ENCODE measurements around the gene IL1F10.

Gene IL1F10

GRCh38 chr2:113058998-113059960 is 8.5 kb upstream of the IL1F10 start, which contains the start of gene IL36RN:
Gene IL36RN, plus strand, starts transcription at chr2:113059198. Its CDS starts 241 bp downstream, at chr2:113059439.
- DNase-seq (ENCODE audit: low read depth): no peak

DNA sequence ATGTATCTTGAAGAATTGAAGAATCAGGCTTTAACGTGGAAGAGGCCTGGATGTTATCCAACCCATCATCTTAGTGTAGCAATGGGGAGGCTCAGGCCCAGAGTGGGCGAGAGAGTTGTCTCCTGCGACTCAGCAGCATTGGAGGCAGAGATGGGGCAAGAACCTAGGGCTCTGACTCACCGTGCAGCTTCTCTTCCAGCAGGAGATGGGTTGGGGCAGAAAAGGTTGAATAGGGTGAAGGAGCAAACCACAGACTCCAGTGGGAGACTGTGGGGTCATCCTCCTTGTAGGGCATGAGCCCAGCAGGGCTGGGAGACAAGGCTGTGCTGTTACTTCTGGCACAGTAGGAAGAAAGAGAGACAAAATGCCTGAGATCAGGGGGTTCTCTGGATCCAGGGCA is 7.4 kb upstream of the IL1F10 start:
- DNase-seq (ENCODE audit: low read depth): no peak

GRCh38 chr2:113060796-113061195 is 7.0 kb upstream of the IL1F10 start:
- DNase-seq (ENCODE audit: low read depth): no peak

DNA sequence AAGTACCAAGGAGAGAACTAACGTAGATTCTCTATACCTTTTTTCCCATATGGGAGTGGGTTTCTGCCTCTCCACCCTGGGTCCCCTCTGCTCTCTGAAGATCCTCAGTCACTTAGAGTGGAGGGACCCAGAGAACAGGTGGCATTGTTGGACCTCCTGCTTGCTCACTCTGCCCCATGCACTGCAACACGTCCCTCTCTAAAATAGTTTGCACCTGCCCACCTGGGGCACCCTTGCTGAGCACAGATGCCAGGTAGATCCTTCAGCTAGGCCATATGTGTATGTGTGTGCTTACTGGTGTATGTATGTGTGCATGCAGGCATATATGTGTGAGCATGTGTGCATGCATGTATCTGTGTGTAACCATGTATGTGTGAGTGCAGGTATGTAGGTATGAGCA is 6.5 kb upstream of the IL1F10 start:
- DNase-seq (ENCODE audit: low read depth): no peak

DNA sequence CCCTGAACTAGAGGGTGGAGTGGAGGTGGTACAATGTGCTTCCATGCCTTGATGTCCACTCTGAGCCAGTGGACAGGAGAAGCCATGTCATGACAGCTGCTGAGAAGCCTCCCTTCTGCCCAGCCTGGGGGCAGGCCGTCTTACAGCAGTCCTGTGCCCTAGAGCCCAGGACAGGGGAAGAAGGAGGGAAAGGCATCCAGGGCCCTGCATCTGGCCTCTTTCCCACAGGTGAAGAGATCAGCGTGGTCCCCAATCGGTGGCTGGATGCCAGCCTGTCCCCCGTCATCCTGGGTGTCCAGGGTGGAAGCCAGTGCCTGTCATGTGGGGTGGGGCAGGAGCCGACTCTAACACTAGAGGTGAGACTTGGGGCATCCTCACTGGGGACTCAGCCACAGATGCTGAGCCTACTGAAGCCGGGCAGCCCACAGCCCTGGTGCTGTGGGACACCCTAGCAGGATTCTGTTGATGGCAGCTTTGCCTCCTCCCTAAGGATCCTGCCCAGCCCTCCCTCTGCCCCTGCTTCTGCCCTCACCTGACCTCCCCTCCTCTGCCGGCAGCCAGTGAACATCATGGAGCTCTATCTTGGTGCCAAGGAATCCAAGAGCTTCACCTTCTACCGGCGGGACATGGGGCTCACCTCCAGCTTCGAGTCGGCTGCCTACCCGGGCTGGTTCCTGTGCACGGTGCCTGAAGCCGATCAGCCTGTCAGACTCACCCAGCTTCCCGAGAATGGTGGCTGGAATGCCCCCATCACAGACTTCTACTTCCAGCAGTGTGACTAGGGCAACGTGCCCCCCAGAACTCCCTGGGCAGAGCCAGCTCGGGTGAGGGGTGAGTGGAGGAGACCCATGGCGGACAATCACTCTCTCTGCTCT is 5.6 kb upstream of the IL1F10 start:
- DNase-seq (ENCODE audit: low read depth): no peak

GRCh38 chr2:113064281-113064680 is 3.5 kb upstream of the IL1F10 start:
- DNase-seq (ENCODE audit: low read depth): no peak

DNA sequence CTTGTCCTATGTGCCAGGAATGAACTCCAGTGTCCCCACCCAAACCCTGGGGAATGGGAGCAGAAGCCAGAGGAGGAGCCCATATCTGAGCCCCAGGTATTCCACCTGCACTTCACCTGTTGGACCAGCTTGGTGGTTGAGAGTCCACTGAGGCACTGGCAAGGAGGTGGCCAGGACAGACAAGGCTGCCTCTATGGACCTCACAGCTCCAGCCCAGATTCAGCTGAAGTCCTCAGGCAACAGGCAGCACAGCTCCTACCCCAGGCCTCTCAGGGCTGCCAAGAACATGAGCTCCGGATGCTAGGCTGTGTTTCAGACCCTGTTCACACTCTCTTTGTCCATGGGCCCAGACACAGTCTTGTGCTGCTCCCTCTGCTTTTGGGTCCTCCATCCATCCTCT is 2.9 kb upstream of the IL1F10 start:
- DNase-seq (ENCODE audit: low read depth): no peak

DNA sequence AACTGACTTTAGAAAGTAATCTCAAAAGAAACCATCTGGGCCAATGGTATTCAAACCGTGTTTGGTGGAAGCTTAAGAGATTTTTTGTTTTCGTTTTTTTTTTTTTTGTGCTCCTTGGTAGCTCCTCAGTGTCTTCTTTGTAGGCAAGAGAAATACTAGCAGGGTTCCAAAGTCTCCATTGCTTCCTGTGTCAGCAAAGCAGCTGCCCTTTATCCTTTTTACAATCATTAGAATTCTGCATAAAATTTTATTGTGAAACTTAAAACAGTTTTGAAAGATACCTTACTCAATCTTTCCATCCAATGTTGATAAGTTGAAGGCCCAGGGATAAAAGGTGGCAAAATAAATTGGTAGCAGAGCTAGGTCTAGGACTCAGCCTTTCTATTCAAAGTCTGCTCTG is 479 bp downstream of the IL1F10 start:
- DNase-seq (ENCODE audit: low read depth): no peak

- DNase-seq (ENCODE audit: low read depth): no peak
Measured at GRCh38 chr2:113068706-113069485, 1.1 kb downstream of the IL1F10 start.

GRCh38 chr2:113069676-113070605 is 2.2 kb downstream of the IL1F10 start:
- DNase-seq (ENCODE audit: low read depth): no peak

GRCh38 chr2:113070606-113070975 is 2.8 kb downstream of the IL1F10 start:
- no peak for DNase-seq (ENCODE audit: low read depth)

- no peak for DNase-seq (ENCODE audit: low read depth)
Measured at GRCh38 chr2:113072584-113072983, 4.8 kb downstream of the IL1F10 start.

- DNase-seq (ENCODE audit: low read depth): no peak
Measured at GRCh38 chr2:113073325-113073834, 5.6 kb downstream of the IL1F10 start.

DNA sequence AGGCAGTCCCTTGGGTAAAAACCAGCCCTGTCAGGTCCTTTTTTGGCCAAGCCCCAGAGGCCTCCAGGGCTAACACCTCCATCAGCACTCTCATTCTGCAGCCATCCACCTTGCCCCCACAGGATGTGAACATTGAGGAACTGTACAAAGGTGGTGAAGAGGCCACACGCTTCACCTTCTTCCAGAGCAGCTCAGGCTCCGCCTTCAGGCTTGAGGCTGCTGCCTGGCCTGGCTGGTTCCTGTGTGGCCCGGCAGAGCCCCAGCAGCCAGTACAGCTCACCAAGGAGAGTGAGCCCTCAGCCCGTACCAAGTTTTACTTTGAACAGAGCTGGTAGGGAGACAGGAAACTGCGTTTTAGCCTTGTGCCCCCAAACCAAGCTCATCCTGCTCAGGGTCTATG is 7.3 kb downstream of the IL1F10 start:
- DNase-seq (ENCODE audit: low read depth): no peak

DNA sequence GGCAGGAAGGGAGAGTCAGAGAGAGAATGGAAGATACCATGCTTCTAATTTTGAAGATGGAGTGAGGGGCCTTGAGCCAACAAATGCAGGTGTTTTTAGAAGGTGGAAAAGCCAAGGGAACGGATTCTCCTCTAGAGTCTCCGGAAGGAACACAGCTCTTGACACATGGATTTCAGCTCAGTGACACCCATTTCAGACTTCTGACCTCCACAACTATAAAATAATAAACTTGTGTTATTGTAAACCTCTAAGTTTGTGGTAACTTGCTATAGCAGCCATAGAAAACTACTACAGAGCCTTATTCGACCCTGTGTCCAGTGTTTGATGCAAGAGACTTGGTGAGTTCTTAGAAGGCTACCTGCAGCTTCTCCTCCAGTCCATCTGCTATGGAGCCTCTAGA is 7.8 kb downstream of the IL1F10 start:
- DNase-seq (ENCODE audit: low read depth): no peak

- DNase-seq (ENCODE audit: low read depth): no peak
Measured at GRCh38 chr2:113076954-113077669, 9.3 kb downstream of the IL1F10 start.

DNA sequence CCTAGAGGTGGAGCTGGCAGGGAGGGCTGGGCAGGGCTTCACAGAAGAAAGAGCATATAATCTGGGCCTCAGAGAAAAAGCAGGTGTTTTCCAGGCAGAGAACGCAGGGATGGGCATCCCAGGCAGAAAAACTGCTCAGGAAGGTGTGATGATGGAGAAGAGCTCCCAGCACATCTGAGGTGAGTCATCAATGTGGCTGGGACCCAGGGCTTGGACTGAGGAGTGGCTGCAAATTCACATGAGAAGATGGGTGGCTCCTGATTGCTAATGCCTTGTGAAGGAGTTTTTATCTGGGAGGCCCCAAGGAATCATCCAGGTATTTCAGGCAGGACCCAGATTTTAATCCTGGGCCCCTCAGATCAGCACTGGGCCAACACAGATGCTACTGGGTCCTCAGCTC is 10.2 kb downstream of the IL1F10 start:
- DNase-seq (ENCODE audit: low read depth): no peak

DNA sequence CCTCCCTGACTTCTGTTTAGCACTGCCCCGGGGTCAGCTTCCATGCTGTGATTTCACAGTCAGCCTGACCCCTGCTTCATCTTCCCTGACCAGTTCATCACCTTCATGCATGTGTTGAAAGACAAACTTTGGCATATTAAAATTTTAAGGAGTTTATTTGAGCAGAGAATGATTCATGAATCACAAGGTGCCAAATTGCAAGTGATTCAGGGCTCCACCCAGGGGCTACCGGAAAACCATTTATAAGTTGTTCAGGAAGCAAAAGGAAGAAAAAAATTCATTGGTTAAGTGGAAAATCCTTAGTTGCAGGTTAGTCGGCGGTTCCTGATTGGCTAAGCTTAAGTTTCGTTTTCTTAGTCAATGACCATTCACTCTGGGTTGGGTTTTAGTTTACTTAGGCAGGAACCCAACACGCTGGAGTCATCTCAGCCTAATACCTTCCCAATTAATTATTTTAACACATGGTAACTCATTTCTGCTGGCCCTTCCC is 10.6 kb downstream of the IL1F10 start:
- DNase-seq (ENCODE audit: low read depth): no peak

DNA sequence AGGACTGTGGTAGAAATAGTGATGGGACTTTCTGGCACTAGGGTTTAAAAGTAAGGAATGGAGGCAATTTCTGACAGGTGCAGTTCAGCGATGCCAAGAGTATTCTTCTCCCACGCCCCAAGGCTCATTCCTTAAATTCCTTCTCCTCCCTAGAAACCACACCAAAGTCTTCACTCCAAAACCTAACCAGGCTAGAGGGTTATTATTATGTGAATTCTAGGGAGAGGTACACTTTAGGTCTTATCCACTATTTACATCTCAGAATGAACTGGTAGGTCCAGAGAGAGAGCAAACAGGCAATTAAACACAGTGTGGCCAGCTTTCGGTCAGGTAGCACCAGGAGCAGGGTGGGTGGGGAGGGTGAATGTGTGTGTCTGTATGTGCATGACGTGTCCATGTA is 11.4 kb downstream of the IL1F10 start:
- no peak for DNase-seq (ENCODE audit: low read depth)

DNA sequence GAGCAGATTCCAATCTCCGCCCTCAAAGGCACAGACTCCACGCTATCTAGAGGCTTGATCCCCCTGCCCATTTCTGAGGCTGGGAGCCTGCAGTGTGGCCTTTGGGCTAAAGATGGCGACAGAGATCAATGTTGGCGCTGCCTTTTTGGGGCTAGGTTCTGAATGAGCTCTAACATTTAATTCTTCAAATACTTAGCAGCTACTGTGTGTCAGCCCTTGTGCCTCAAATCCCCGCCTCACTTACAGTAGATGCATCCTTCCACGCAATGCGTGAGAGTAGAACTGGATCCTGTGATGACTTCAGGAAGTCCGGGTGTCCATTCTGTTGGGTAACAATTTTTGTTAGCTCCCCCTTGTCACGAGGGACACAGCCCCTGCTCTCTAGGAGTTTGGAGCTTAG is 12.4 kb downstream of the IL1F10 start:
- no peak for DNase-seq (ENCODE audit: low read depth)
